ENCODE data around the gene ARPC2. TPM values are rescaled to one million over a fixed set of nuclear protein-coding genes. Genes with fewer than 3 reads are reported as not detected.

ARPC2 gene
- total and polyA plus RNA-seq, 10 donors = 262 to 554 (median 374) TPM

DNA sequence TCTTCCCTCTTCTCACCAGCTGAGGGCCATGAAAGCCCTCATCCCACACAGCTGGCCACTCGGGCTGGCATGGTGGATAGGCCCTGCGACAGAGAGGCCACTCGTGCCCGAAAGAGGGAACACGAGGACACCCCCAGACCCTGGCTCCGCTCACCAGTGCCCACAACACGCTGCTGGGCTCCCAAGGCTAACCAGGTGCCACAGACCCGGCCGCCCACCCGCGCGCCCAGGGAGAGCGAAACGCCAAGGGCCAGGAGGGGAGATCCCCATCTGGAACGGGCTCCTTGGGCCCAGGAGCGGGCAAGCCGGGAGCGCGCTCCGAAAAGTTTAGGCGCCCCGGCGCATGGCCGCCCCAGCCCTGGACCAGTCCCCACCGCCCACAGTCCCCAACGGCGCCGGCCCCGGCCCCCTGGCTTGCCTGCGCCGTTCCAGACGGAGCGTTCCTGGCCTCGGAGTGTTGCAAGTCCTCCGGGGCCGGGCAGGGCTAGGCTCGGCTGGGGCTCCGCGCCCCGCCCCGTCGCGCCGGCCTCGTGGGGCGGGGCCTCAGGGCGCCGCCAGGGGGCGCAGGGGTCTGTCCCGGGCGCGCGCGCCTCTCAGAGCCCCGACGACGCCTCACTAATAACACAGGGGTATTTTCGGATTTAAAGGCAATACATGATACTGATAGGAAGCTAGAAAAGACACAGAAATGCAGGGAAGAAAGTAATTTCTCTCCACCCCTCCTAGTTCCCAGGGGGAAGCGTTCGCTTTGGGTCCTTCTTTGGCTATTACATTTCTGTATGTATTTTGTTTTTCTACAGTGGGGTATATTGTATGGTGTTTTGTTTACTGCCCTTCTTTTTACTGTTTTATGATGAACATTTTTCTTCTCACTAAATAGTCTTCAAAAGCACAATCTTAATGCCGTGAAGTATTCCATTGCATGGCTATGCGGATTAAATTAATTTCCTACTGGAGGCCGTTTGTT is 75.3 kb downstream of the ARPC2 start, which contains the start of gene TMBIM1:
TMBIM1 (minus strand) TSS at position 456 of the 967 bp plus-strand sequence. CDS start 10,362 bp downstream, outside the sequence.
- H3K36me3 ChIP-seq = no peaks in the 10 kb centered on the region
- intact Hi-C loops (cut with DNase I; ENCODE audit: low total_unique reads) = loop anchor here (10.0 kb wide), 1 partner anchor 102 kb away; the partner anchor contains the start of gene CTDSP1
- H3K4me1 ChIP-seq = peaks cover 46 to 78% (median 64%) of the 10 kb centered on the region in 6 donors
- H3K9me3 ChIP-seq = no peaks in the 10 kb centered on the region
- peak in 1 of 3 donors; percentile 9 for TF ChIP-seq POLR2A (IDR thresholded peaks at IDR 0.05)
- TF ChIP-seq POLR2AphosphoS5 (IDR thresholded peaks at IDR 0.05) = peak; percentile 75 to 88 (median 86)
- TF ChIP-seq, protein P1, sequence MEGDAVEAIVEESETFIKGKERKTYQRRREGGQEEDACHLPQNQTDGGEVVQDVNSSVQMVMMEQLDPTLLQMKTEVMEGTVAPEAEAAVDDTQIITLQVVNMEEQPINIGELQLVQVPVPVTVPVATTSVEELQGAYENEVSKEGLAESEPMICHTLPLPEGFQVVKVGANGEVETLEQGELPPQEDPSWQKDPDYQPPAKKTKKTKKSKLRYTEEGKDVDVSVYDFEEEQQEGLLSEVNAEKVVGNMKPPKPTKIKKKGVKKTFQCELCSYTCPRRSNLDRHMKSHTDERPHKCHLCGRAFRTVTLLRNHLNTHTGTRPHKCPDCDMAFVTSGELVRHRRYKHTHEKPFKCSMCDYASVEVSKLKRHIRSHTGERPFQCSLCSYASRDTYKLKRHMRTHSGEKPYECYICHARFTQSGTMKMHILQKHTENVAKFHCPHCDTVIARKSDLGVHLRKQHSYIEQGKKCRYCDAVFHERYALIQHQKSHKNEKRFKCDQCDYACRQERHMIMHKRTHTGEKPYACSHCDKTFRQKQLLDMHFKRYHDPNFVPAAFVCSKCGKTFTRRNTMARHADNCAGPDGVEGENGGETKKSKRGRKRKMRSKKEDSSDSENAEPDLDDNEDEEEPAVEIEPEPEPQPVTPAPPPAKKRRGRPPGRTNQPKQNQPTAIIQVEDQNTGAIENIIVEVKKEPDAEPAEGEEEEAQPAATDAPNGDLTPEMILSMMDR (IDR thresholded peaks at IDR 0.05 in 8 of 11, conservative IDR thresholded peaks at IDR 0.05 in 3 of 11) = peak; percentile 17 to 100 (median 97)
- H3K27me3 ChIP-seq (replicated peaks in 1 of 7) = no peaks in the 10 kb centered on the region
- H3K27ac ChIP-seq = peak within 1 kb of the TSS; percentile 92 to 98 (median 96)
- DNase-seq = peak; percentile 96
- WGBS, 5 donors = 4 to 13% (median 9%) methylated on average over 18 to 63 of the region's 63 CpGs
- peak within 1 kb of the TSS; percentile 48 to 92 (median 70) for H3K4me3 ChIP-seq

DNA sequence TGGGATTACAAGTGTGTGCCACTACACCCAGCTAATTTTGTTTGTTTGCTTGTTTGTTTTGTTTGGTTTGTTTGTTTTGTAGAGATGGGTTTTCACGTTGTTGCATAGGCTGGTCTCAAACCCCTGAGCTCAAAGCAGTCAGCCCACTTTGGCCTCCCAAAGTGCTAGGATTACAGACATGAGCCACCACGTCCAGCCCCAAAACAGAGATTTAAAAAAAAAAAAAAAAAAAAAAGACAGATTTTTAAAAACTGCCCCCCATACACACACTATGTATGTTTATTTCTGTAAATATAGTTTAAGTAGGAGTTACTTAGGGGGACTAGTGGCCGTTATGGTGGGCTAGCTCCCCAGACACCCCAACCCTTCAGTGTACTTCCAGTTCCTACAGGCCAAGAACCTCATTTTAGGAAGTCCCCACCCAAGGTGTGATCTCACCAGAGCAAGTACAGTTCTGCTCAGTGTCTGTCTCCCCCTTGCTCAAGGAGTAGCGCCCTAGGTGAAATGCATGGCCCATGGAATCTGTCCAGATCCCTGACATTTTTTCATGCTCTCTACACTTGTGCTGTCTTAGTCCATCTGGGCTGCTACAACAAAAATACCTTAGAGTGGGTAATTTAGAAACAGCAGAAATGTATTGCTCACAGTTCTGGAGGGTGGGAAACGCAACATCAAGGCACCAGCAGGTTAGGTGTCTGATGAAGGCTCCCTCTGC is 76.9 kb downstream of the ARPC2 start:
- Histone ChIP-seq H3K9me3 (no peaks in the 10 kb centered on the region), H3K4me1 (peaks cover 31 to 63% (median 49%) of the 10 kb centered on the region in 6 donors), H3K4me3 (no peak overlapping the region), H3K27ac (peak overlapping the region in 6 of 8 donors; percentile 93 to 98 (median 96)), H3K27me3 (replicated peaks in 1 of 7) (no peaks in the 10 kb centered on the region), H3K36me3 (no peaks in the 10 kb centered on the region)
- intact Hi-C loops (cut with DNase I; ENCODE audit: low total_unique reads) = loop anchor here (10.0 kb wide), 1 partner anchor 101 kb away; the partner anchor contains the start of gene CTDSP1
- 51 to 69% (median 65%) methylated on average over 5 of the region's 5 CpGs for WGBS, 5 donors
- no peak for DNase-seq
- TF ChIP-seq, protein P1 (IDR thresholded peaks at IDR 0.05 in 8 of 11, conservative IDR thresholded peaks at IDR 0.05 in 3 of 11) = no peak
- no peak for TF ChIP-seq POLR2A (IDR thresholded peaks at IDR 0.05)
- no peak for TF ChIP-seq POLR2AphosphoS5 (IDR thresholded peaks at IDR 0.05)

DNA sequence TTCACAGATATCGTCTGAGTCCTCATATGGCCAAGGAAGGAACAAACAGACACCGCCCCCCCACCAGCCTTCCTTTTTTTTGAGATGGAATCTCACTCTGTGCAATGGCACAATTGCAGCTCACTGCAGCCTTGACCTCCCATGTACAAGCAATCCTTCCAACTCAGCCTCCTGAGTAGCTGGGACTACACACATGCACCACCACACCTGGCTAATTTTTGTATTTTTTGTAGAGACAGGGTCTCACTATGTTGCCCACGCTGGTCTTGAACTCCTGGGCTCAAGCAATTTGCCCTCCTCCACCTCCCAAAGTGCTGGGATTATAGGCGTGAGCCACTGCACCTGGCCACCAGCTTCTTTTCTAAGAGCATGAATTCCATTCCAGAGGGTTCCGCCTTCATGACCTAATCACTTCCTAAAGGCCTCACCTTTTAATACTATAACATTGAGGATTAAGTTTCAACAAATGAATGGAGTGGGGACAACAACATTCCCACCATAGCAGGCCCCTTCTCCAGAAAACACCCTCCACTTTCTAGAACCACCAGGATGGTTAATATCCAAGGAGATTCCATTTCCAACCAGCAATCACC is 77.5 kb downstream of the ARPC2 start:
- Histone ChIP-seq H3K4me1 (peaks cover 26 to 56% (median 43%) of the 10 kb centered on the region in 6 donors), H3K4me3 (no peak overlapping the region), H3K36me3 (no peaks in the 10 kb centered on the region), H3K9me3 (no peaks in the 10 kb centered on the region), H3K27ac (peak overlapping the region in 4 of 8 donors; percentile 10 to 96 (median 54)), H3K27me3 (replicated peaks in 1 of 7) (no peaks in the 10 kb centered on the region)
- 69 to 92% (median 77%) methylated on average over 5 of the region's 5 CpGs for WGBS, 5 donors
- intact Hi-C loops (cut with DNase I; ENCODE audit: low total_unique reads) = loop anchor here (10.0 kb wide), 1 partner anchor 100 kb away; the partner anchor contains the start of gene CTDSP1
- TF ChIP-seq POLR2A (IDR thresholded peaks at IDR 0.05) (no peak), POLR2AphosphoS5 (IDR thresholded peaks at IDR 0.05) (no peak)
- TF ChIP-seq, protein P1 (IDR thresholded peaks at IDR 0.05 in 8 of 11, conservative IDR thresholded peaks at IDR 0.05 in 3 of 11) = no peak
- no peak for DNase-seq
